AG20443 (cell line): ENCODE results near the gene C11orf91.
"Not testable (repeated sequence)": the region's sequence is repeated elsewhere in the genome, so short reads cannot be mapped to it uniquely, and the experiment has no call there.

Experiments
- DNase-seq: peaks from one replicate; pipeline ENCODE4 v3.0.0; 2012; ENCODE audit warnings: low spot score, mixed read lengths

The C11orf91 gene

GRCh38 chr11:33670250-33671011 lies 30.2 kb downstream of the C11orf91 start:
- peak; percentile 71 for DNase-seq

GRCh38 chr11:33669598-33670249 lies 30.9 kb downstream of the C11orf91 start:
- DNase-seq = no peak

DNA sequence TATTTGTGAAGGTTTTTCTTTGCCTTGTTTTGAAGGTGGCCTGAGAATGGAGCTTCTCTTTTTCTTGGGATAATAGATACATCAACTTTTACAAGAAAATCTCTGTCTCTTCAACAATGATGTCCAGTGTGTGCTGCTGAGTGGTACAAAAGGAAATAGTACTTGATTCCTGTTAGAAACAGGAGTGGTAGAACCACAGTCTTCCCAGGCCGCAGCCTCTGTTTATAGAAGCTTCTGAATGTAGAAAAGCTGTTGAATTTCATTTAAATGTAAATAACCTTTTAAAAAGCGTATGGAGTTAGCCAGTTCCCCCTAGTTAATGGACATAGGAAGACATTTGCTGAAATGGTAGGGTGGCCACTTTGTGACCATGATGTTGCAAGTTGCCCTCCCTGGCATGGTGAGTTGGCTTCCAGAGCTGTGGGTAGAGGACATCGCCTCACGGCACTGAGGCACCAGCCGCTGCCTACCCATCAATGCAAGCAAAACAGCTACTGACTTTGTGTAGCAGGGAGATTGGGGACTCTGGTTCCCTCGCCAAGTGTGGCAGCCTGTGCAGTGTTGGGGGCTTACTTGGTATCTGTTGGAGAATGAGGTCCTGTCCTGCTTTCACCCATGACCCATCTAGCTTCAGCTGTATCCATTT lies 31.6 kb downstream of the C11orf91 start:
- DNase-seq = no peak

DNA sequence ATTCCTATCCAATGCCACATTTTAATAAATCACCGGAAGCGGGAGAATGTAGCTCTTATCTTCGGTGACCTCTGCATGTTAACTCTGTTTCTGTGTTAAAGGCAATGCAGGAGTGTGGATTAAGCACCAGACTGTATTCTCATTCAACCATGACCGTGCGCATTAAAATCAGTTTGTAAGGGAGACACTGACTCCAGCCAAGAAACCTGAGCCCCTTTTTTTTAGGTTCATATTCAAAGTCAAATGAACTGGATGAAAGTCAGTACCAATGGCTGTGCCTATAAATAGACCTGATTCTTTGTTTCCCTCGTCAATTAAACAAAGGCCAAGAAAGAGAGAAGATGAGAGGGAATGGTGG lies 32.2 kb downstream of the C11orf91 start:
- DNase-seq = no peak

DNA sequence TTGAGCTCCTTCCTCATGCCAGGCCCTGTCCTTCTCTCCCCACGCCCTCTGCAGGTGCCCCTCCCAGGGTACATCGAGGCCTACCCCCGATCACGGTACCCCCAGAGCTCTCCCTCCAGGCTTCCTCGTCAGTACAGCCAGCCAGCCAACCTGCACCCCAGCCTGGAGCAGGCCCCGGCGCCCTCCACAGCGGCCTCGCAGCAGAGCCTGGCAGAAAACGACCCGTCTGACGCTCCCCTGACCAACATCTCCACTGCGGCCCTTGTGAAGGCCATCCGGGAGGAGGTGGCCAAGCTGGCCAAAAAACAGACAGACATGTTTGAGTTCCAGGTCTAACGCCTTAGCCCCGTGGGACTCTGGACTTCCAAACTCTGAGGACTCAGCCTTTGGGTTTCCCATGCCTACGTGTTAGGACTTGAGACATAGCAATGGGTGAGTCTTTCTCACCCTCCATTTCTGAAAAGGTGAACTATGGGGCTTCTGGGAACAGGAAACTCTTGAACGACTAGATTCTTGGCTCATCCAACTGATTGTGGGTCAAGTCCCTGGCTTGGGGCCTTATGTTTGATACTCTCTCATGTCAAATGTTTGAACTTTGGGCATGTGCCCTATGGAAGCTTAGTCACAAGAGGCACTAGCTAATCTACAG lies 32.7 kb downstream of the C11orf91 start:
- no peak for DNase-seq

GRCh38 chr11:33665350-33666106 lies 35.1 kb downstream of the C11orf91 start:
- no peak for DNase-seq

DNA sequence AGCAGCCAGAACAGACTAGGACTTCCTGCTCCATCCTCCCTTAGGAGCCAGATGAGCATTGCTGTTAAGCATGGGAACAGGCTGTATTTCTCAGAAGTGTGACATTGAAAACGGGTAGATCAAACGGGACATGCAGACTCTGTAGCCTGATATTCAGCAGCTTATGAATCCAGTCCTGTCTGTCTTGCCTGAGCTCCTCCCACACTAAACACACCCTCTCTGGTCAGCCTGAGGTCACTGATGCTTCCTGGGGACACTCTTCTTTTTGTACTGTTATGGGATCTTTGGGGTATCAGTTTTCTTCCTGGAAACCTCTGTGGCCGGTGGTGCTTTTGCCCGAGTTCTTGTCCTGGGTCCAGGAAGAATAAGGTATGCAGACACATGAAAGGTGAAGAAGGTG lies 35.8 kb downstream of the C11orf91 start:
- no peak for DNase-seq

DNA sequence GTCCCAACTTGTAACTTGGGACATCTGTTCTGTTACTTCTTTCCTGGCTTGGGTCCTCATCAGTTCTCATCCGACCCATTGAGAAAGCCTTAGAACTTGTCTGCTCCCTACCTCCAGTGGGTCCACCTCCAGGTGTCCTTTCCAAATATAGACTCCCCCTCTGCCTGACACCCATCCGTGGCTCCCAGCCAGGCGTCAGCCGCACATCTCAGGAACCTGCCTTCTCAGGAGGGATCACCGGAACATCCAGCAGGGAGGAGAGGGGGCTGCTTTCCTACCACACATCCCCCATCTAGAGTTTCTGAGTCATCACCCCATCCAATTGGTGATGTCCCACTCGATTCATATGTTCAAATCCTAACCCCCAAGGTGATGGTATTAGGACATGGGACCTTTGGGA lies 36.5 kb downstream of the C11orf91 start:
- DNase-seq = no peak

DNA sequence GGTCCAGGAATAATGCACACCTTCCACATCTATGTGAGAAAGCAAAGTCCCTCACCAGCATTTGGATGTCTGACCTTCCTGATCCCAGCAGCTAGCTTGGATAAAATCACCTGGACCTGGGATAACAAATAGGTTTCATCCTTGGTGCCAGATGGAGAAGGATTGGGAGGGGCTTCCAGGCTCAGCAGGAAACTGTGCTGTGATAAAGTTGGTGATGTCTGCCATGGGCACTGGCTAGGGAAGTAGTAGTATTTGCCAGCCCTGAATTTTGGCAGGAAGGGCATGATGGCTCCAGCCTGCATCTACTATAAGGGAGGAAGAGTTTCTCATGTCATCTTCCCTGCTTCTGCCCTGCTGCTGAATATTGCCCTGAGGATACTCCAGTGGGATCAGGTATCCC lies 37.5 kb downstream of the C11orf91 start:
- no peak for DNase-seq

DNA sequence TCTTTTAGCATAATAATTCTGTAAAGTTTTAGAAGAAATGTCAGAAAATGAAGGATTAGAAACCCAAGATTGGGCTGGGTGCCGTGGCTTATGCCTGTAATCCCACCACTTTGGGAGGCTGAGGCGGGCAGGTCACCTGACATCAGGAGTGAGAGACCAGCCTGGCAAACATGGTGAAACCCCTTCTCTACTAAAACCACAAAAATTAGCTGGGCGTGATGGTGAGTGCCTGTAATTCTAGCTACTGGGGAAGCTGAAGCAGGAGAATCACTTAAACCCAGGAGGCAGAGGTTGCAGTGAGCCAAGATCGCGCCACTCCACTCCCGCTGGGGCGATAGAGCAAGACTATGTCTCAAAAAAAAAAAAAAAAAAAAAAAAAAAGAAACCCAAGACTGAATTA lies 39.1 kb downstream of the C11orf91 start:
- not testable (repeated sequence) for DNase-seq

DNA sequence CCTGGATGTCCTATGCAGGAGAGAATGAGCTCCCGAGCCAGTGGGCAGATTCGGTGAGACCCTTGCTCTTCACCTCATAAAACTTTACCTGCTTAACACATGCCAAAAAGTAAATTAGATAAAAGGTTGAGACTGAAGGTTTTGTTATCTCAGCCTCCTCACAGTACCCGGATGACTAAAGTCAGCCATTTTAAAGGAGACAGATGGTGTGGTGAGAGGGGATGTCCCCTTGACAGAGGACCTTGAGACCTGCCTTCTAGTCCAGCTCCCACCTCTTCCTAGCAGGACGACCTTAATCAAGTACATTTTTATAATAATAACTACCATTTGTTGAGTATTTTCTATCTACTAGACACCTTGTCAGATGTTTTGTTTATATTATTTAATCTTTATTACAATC lies 39.7 kb downstream of the C11orf91 start:
- no peak for DNase-seq

GRCh38 chr11:33659370-33660139 lies 41.1 kb downstream of the C11orf91 start:
- no peak for DNase-seq

DNA sequence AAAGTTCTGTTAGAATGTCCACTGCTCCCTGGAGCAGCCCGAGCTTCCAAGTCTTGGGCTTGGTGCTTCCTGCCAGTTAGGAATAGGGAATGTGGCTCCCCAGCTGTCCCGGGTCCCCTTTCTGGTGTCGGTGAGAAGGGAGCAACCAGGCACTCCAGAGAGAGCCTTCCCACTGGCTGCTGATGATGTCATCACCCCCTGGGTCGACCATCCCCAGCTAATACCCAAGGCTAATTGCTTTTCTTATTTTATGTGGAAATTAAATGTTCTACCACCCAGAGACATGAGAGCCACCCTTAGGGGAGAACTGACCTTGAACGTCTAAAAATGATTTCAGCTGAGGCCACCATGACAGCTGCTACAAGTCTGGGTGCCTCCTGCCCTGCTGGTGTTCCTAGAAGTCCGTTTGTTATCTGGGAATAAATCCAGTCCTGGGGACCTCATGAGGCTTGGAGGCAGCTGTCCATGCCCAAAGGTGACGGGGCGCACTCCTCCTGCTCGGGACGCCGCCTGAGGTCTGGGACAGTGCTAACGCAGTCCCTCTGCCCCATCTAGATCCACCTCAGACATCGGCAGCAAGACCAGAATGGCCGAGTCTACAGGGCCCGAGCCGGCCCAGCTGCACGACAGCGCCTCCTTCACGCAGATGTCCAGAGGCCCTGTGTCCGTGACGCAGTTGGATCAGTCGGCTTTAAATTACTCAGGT lies 42.3 kb downstream of the C11orf91 start:
- DNase-seq = no peak

DNA sequence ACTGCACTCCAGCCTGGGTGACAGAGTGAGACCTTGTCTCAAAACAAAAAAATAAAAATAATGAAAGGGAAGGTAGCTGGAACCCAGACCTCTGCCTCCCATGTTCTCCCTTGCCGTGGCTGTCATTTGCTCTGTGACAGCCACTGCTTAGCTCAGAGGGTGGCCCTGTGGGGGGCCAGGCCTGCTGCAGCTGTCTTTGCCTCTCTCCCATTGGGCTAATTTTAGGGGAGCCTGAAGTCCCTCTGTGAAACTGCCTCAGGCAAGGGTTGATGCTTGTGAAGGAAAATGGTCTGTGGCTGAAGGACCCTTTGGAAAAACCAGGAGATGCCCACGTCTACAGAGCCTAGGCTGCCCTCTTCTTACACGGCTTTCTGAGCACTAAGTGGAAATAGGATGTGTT lies 42.9 kb downstream of the C11orf91 start:
- DNase-seq = no peak

DNA sequence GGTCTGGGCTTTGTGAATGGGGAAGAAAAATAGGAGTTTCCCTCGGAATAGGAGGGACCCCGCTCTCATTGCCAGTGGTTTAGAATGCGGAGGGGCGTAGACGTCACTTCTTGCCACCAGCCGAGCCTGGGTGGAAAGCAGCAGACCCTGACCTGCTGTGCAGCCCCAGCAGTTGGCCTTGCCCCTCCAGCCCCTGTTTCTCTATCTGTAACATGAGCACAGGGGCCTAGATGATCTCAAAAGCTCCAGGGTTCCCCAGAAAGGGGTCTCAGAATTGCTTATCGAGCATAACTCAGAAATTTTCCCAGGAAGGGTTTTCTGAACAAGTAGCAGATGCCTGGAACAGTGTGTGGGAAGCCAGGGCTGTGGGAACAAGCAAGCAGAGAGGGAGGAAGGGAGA lies 43.9 kb downstream of the C11orf91 start:
- no peak for DNase-seq

DNA sequence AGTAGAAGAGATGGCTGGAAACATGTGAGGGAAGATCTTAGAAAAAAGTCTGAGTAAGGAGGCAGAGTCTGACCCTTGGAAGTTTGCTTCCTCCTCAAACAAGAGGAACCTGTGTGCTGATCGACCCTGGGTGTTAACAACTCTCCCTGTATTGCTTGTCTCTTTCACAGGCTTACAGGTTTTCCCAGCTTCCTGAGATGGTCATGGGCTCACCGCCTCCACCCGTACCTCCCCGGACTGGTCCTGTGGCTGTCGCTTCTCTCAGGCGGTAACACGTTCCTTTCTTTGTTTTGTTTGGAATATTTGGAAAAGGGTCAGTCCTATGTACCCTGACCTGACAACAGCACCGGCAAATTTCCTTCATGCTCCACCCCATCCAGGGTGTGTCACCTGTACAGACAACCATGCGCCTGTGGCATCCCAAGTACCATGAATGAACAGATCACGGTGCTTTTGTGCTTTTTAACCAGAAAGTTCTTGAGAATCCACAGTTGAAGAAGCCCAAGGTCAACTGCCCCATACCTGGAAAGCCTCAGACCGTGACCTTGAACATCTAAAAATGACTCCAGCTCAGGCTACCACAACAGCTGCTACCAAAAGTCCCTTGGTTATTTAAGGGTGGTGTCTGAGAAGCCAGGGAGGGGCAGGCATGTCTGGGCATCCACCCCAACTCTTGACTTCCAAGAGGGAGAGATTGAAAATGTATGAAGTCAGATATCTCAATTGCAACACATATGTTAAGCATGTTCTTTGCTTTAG lies 44.6 kb downstream of the C11orf91 start:
- no peak for DNase-seq

DNA sequence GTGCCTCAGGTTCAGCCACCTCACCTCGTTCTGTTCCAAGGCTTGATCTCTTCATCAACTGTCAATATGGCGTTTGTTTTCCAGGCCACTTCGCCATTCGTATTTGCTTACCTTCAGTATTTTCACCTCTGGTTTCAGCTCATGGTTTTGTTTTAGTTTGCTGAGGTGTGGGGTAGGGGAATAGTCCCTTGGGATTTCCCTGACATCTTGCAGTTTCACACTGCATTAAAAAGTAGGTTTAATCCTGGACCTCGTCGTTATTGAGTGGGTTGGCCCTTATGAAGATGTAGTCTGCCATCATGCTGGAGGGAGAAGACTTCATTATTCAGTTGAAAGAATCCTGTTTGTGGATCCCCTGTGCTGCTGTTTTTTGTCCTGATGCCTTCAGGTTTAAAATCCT lies 46.0 kb downstream of the C11orf91 start:
- DNase-seq = no peak

DNA sequence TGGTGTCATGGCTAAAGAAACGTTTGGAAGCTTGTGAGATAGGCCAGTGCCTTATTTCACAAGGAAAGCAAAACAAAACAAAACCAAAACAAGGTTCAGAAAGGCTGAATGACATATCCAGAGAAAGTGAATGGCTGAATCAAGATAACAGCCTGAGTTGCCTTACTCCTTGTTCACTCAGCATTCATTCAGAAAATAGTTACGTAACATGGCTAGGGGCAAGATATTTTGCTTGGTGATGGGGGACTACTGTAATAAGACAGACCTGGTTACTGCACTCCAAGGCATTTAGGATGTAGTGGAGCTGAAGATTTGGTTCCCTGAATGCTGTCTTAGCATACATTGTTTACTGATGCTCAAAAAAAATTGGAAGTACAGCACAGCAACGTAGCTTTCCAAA lies 47.7 kb downstream of the C11orf91 start:
- no peak for DNase-seq

DNA sequence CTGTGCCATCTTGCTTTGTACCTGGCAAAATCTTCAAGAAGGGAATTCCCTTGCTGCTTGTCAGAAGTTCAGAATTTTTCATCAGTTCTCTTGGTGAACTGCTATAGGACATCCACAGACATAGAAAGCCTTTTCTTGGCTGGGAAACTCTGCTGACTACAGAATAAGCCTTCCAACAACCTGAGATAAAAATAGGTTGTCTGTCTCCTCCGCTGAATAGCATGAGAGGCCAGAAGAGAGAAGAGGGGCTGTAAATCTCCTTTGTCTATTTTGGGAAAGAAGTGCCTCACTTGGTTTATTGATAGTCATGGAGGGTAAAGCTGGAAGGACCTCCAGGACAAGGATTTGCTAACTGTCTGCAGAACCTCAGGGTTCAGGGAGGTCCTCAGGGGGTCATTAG lies 48.2 kb downstream of the C11orf91 start:
- DNase-seq = no peak

DNA sequence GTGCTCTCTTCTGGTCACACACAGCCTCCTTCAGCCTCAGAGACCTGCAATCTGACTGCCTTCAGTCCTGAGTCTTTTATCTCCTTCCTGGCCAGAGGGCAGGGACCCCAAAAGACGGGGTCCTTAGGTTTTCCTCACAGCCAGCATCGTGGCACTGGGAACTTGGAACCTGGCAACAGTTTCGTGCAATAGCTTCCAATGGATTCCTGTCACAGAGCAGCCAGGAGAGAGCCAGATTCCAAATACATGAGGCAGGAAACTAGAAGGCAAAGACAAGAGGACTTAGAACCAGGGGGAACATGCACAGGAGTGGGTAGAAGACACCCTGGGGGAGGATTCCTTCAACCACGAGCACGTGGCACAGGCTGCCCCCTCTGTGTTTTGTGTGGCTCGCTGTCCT lies 48.6 kb downstream of the C11orf91 start:
- peak; percentile 56 for DNase-seq
